Activated CD4-positive, alpha-beta T cell treated with anti-CD3 and anti-CD28 coated beads, Interleukin-2, amount 10 ng/mL, durations not matched to agents 24 days and 14 days (primary cell): ENCODE data around the gene SAT2. TPM values are rescaled to one million over a fixed set of nuclear protein-coding genes. Genes with fewer than 3 reads are reported as not detected.

Experiments
- DNase-seq: peaks from one replicate; pipeline ENCODE4 v3.0.0; 2022
- H3K27ac Mint-ChIP-seq: one replicate; pipeline ENCODE4 v1.8.0; 2022; ENCODE audit warnings: mild to moderate bottlenecking, mixed read lengths
- H3K27me3 Mint-ChIP-seq: one replicate; pipeline ENCODE4 v1.8.0; 2022; ENCODE audit warnings: mixed read lengths
- H3K36me3 Mint-ChIP-seq: one replicate; pipeline ENCODE4 v1.8.0; 2022; ENCODE audit warnings: low read depth, mild to moderate bottlenecking, mixed read lengths
- H3K4me1 Mint-ChIP-seq: one replicate; pipeline ENCODE4 v1.8.0; 2021; ENCODE audit warnings: mixed read lengths
- H3K4me3 Mint-ChIP-seq: one replicate; pipeline ENCODE4 v1.8.0; 2022; ENCODE audit warnings: mild to moderate bottlenecking, moderate library complexity, mixed read lengths
- H3K9me3 Mint-ChIP-seq: one replicate; pipeline ENCODE4 v1.8.0; 2021; ENCODE audit warnings: mixed read lengths
- intact Hi-C: fragments of 100-400 bp; cut with micrococcal nuclease; formaldehyde crosslinking; loops from one replicate; pipeline ENCODE4 v1.15.1; 2023
- total RNA-seq: library from RNA; stranded (reverse); gene quantifications from 2 replicates; pipeline ENCODE4 v1.2.3, GENCODE V29; 2022

Gene SAT2
- 16.5 and 17.7 TPM in 2 replicates for total RNA-seq

- Mint-ChIP-seq H3K27ac (peak within 1 kb of the TSS; percentile 80), H3K4me3 (peak within 1 kb of the TSS; percentile 91), H3K36me3 (peaks cover 5% of the 10 kb centered on the region), H3K4me1 (peaks cover 11% of the 10 kb centered on the region), H3K27me3 (peaks cover 1% of the 10 kb centered on the region), H3K9me3 (no peaks in the 10 kb centered on the region)
- intact Hi-C loops: loop anchor here (1.0 kb wide), 1 partner anchor 61 kb away; the partner anchor contains the start of gene WRAP53
- peak; percentile 94 for DNase-seq
These were observed at the start of gene SAT2 for GRCh38 chr17:7627250-7628121. TSS of gene SAT2 (minus strand) at chr17:7627821. CDS start at chr17:7627635, 186 bp downstream.

- no peak overlapping the region for H3K4me3 Mint-ChIP-seq
- peaks cover 6% of the 10 kb centered on the region for H3K4me1 Mint-ChIP-seq
- DNase-seq: no peak
- H3K36me3 Mint-ChIP-seq: peaks cover 51% of the 10 kb centered on the region
- intact Hi-C loops: no loop called here
- H3K27me3 Mint-ChIP-seq: no peaks in the 10 kb centered on the region
- H3K9me3 Mint-ChIP-seq: peaks cover 7% of the 10 kb centered on the region
- no peak overlapping the region for H3K27ac Mint-ChIP-seq
These were observed 48.9 kb upstream of the SAT2 start for GRCh38 chr17:7676533-7676932.

GRCh38 chr17:7674934-7675333 is 47.3 kb upstream of the SAT2 start:
- DNase-seq: no peak
- intact Hi-C loops: no loop called here
- no peaks in the 10 kb centered on the region for H3K27me3 Mint-ChIP-seq
- no peak overlapping the region for H3K27ac Mint-ChIP-seq
- peaks cover 7% of the 10 kb centered on the region for H3K9me3 Mint-ChIP-seq
- peaks cover 57% of the 10 kb centered on the region for H3K36me3 Mint-ChIP-seq
- peaks cover 6% of the 10 kb centered on the region for H3K4me1 Mint-ChIP-seq
- no peak overlapping the region for H3K4me3 Mint-ChIP-seq

- no peak overlapping the region for H3K27ac Mint-ChIP-seq
- H3K36me3 Mint-ChIP-seq: peaks cover 66% of the 10 kb centered on the region
- peaks cover 3% of the 10 kb centered on the region for H3K4me1 Mint-ChIP-seq
- intact Hi-C loops: no loop called here
- peak; percentile 77 for DNase-seq
- H3K9me3 Mint-ChIP-seq: peaks cover 7% of the 10 kb centered on the region
- no peak overlapping the region for H3K4me3 Mint-ChIP-seq
- no peaks in the 10 kb centered on the region for H3K27me3 Mint-ChIP-seq
These were observed 45.6 kb upstream of the SAT2 start for GRCh38 chr17:7673239-7673638.

- Mint-ChIP-seq H3K4me1 (no peaks in the 10 kb centered on the region), H3K4me3 (no peak overlapping the region), H3K27me3 (no peaks in the 10 kb centered on the region), H3K9me3 (peaks cover 1% of the 10 kb centered on the region), H3K36me3 (peaks cover 43% of the 10 kb centered on the region), H3K27ac (no peak overlapping the region)
- intact Hi-C loops: no loop called here
- no peak for DNase-seq
These were observed 40.9 kb upstream of the SAT2 start for GRCh38 chr17:7668482-7668881.

GRCh38 chr17:7667656-7668406 is 40.2 kb upstream of the SAT2 start:
- Mint-ChIP-seq H3K4me1 (no peaks in the 10 kb centered on the region), H3K36me3 (peaks cover 38% of the 10 kb centered on the region), H3K27me3 (no peaks in the 10 kb centered on the region)

GRCh38 chr17:7656958-7657609 is 29.5 kb upstream of the SAT2 start:
- no peak overlapping the region for H3K4me3 Mint-ChIP-seq
- H3K36me3 Mint-ChIP-seq: peaks cover 2% of the 10 kb centered on the region
- H3K27ac Mint-ChIP-seq: no peak overlapping the region
- no peaks in the 10 kb centered on the region for H3K9me3 Mint-ChIP-seq
- intact Hi-C loops: no loop called here
- H3K4me1 Mint-ChIP-seq: peaks cover under 1% of the 10 kb centered on the region
- H3K27me3 Mint-ChIP-seq: peaks cover 30% of the 10 kb centered on the region
- no peak for DNase-seq

More at GRCh38 chr17:7667656-7668406, 40.2 kb upstream of the SAT2 start:
- Mint-ChIP-seq H3K9me3 (no peaks in the 10 kb centered on the region), H3K27ac (no peak overlapping the region), H3K4me3 (no peak overlapping the region)
- DNase-seq: no peak
- intact Hi-C loops: no loop called here

GRCh38 chr17:7655541-7655840 is 27.9 kb upstream of the SAT2 start:
- Mint-ChIP-seq H3K27me3 (peaks cover 39% of the 10 kb centered on the region), H3K4me3 (no peak overlapping the region), H3K4me1 (peaks cover 8% of the 10 kb centered on the region), H3K27ac (no peak overlapping the region), H3K36me3 (peaks cover 2% of the 10 kb centered on the region), H3K9me3 (no peaks in the 10 kb centered on the region)
- DNase-seq: no peak
- intact Hi-C loops: no loop called here

- H3K36me3 Mint-ChIP-seq: peaks cover 2% of the 10 kb centered on the region
- H3K4me1 Mint-ChIP-seq: peaks cover 13% of the 10 kb centered on the region
- H3K27me3 Mint-ChIP-seq: peaks cover 44% of the 10 kb centered on the region
- H3K27ac Mint-ChIP-seq: no peak overlapping the region
- intact Hi-C loops: loop anchor here (5.0 kb wide), 1 partner anchor 38 kb away; no protein-coding TSS in a partner anchor
- no peak for DNase-seq
- no peak overlapping the region for H3K4me3 Mint-ChIP-seq
- H3K9me3 Mint-ChIP-seq: no peaks in the 10 kb centered on the region
These were observed 27.4 kb upstream of the SAT2 start for GRCh38 chr17:7654832-7655540.

GRCh38 chr17:7652388-7653356 is 25.1 kb upstream of the SAT2 start:
- Mint-ChIP-seq H3K36me3 (no peaks in the 10 kb centered on the region), H3K27me3 (peaks cover 56% of the 10 kb centered on the region), H3K4me1 (peaks cover 15% of the 10 kb centered on the region), H3K27ac (no peak overlapping the region), H3K9me3 (no peaks in the 10 kb centered on the region), H3K4me3 (no peak overlapping the region)
- intact Hi-C loops: loop anchor here (5.0 kb wide), 1 partner anchor 35 kb away; no protein-coding TSS in a partner anchor
- DNase-seq: no peak

- H3K9me3 Mint-ChIP-seq: no peaks in the 10 kb centered on the region
- H3K27me3 Mint-ChIP-seq: peaks cover 56% of the 10 kb centered on the region
- intact Hi-C loops: loop anchor here (5.0 kb wide), 1 partner anchor 35 kb away; no protein-coding TSS in a partner anchor
- no peak overlapping the region for H3K27ac Mint-ChIP-seq
- peaks cover 15% of the 10 kb centered on the region for H3K4me1 Mint-ChIP-seq
- H3K36me3 Mint-ChIP-seq: no peaks in the 10 kb centered on the region
- H3K4me3 Mint-ChIP-seq: peak overlapping the region; percentile 50
- no peak for DNase-seq
These were observed 24.2 kb upstream of the SAT2 start for GRCh38 chr17:7651665-7652387.

GRCh38 chr17:7651097-7651664 is 23.6 kb upstream of the SAT2 start:
- H3K27ac Mint-ChIP-seq: peak overlapping the region; percentile 23
- H3K4me3 Mint-ChIP-seq: peak overlapping the region; percentile 82
- intact Hi-C loops: loop anchor here (5.0 kb wide), 1 partner anchor 34 kb away; no protein-coding TSS in a partner anchor
- no peaks in the 10 kb centered on the region for H3K36me3 Mint-ChIP-seq
- H3K27me3 Mint-ChIP-seq: peaks cover 57% of the 10 kb centered on the region
- H3K9me3 Mint-ChIP-seq: no peaks in the 10 kb centered on the region
- peaks cover 15% of the 10 kb centered on the region for H3K4me1 Mint-ChIP-seq
- no peak for DNase-seq
